BLaER1 treated with 17β-estradiol and CSF1 and Interleukin-3, amounts not matched to agents 10 nM and 100 nM (cell line): Measurements from ENCODE around the gene ATRAID.

Experiments used
- H3K27ac ChIP-seq, 11 experiments: shearing (Covaris generic); formaldehyde crosslinking; 2 replicates each; pipeline ENCODE4 v1.8.1; 2022
- H3K27me3 ChIP-seq, 11 experiments: shearing (Covaris generic); formaldehyde crosslinking; 2 replicates each; pipeline ENCODE4 v1.8.1; 2022
- H3K36me3 ChIP-seq, 11 experiments: shearing (Covaris generic); formaldehyde crosslinking; 2 replicates each; pipeline ENCODE4 v1.8.1; 2022
- H3K4me1 ChIP-seq, 10 experiments: shearing (Covaris generic); formaldehyde crosslinking; 2 replicates each; pipeline ENCODE4 v1.8.1; 2022
- H3K4me2 ChIP-seq, 11 experiments: shearing (Covaris generic); formaldehyde crosslinking; 2 replicates each; pipeline ENCODE4 v1.8.1; 2022
- H3K4me3 ChIP-seq, 10 experiments: shearing (Covaris generic); formaldehyde crosslinking; 2 replicates each; pipeline ENCODE4 v1.8.1; 2022
- H3K9ac ChIP-seq, 11 experiments: shearing (Covaris generic); formaldehyde crosslinking; 2 replicates each; pipeline ENCODE4 v1.8.1; 2022
- H3K9me3 ChIP-seq, 11 experiments: shearing (Covaris generic); formaldehyde crosslinking; replicated peaks in 1 of 11; 2 replicates each; pipeline ENCODE4 v1.8.1; 2022
- H4K20me1 ChIP-seq, 11 experiments: shearing (Covaris generic); formaldehyde crosslinking; 2 replicates each; pipeline ENCODE4 v1.8.1; 2022
- Cebpa-rat ChIP-seq, 11 experiments: shearing (Covaris generic); IDR thresholded peaks; 2 replicates each; pipeline ENCODE4 v1.8.1; 2022

ATRAID gene

DNA sequence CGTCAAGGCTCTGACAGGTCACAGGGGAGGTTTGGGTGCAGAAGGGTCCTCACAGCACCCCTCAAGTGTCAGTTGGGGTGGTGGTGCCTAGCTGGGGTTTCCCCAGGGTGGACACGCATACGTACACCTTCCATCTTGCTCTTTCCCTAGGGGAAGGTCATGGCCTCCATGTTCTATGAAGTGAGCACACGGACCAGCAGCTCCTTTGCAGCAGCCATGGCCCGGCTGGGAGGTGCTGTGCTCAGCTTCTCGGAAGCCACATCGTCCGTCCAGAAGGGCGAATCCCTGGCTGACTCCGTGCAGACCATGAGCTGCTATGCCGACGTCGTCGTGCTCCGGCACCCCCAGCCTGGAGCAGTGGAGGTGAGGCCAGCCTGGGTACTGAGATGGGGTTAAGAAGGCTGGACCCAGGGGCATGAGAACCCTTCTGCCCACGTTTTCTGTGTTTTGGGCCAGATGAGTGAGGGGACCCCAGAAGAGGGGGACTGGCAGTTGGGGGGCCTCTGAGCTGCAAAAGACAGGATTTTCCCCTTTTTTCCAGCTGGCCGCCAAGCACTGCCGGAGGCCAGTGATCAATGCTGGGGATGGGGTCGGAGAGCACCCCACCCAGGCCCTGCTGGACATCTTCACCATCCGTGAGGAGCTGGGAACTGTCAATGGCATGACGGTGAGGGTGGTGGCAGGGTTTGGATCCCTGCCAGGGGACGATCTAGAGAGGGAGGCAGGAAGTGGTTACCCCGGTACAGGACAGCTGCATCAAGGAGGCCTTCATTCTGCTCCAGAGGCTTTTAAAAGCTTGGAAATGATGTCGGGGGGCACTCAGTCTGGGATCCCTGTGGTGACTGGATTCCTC, 30.1 kb downstream of the ATRAID start:
- H3K36me3 ChIP-seq, result peaks cover 75 to 88% (median 83%) of the 10 kb centered on the region in 11 experiments
- H3K4me2 ChIP-seq, result peak overlapping the region in 9 of 11 experiments; percentile 27 to 65 (median 42); a peak in 16 of 22 replicates
- H3K27me3 ChIP-seq, result no peaks in the 10 kb centered on the region
- no peak overlapping the region for H3K4me3 ChIP-seq
- H3K27ac ChIP-seq, result peak overlapping the region in 4 of 11 experiments; percentile 4 to 32 (median 22); a peak in 6 of 22 replicates
- H3K9me3 ChIP-seq, result no peaks in the 10 kb centered on the region
- H3K9ac ChIP-seq, result peak overlapping the region in 6 of 11 experiments; percentile 12 to 29 (median 18); a peak in 5 of 22 replicates
- peaks cover 0 to 74% (median 11%) of the 10 kb centered on the region in 11 experiments; a peak in 12 of 22 replicates for H4K20me1 ChIP-seq
- H3K4me1 ChIP-seq, result peaks cover 0 to 14% (median 13%) of the 10 kb centered on the region in 10 experiments; a peak in 18 of 20 replicates
- no peak for TF ChIP-seq Cebpa-rat (IDR thresholded peaks at IDR 0.05)

GRCh38 chr2:27242614-27242951, 30.7 kb downstream of the ATRAID start:
- peak overlapping the region in 3 of 11 experiments; percentile 4 to 32 (median 22); a peak in 2 of 22 replicates for H3K27ac ChIP-seq
- H3K4me1 ChIP-seq, result peaks cover 0 to 14% (median 13%) of the 10 kb centered on the region in 10 experiments; a peak in 18 of 20 replicates
- H3K36me3 ChIP-seq, result peaks cover 69 to 82% (median 77%) of the 10 kb centered on the region in 11 experiments
- H3K9me3 ChIP-seq, result no peaks in the 10 kb centered on the region
- TF ChIP-seq Cebpa-rat (IDR thresholded peaks at IDR 0.05), result no peak
- peak overlapping the region in 3 of 11 experiments; percentile 12 to 29 (median 18); a peak in 4 of 22 replicates for H3K9ac ChIP-seq
- H3K27me3 ChIP-seq, result no peaks in the 10 kb centered on the region
- H3K4me3 ChIP-seq, result no peak overlapping the region
- H3K4me2 ChIP-seq, result peak overlapping the region in 9 of 11 experiments; percentile 27 to 65 (median 42); a peak in 12 of 22 replicates
- peaks cover 0 to 68% (median 11%) of the 10 kb centered on the region in 11 experiments; a peak in 12 of 22 replicates for H4K20me1 ChIP-seq

DNA sequence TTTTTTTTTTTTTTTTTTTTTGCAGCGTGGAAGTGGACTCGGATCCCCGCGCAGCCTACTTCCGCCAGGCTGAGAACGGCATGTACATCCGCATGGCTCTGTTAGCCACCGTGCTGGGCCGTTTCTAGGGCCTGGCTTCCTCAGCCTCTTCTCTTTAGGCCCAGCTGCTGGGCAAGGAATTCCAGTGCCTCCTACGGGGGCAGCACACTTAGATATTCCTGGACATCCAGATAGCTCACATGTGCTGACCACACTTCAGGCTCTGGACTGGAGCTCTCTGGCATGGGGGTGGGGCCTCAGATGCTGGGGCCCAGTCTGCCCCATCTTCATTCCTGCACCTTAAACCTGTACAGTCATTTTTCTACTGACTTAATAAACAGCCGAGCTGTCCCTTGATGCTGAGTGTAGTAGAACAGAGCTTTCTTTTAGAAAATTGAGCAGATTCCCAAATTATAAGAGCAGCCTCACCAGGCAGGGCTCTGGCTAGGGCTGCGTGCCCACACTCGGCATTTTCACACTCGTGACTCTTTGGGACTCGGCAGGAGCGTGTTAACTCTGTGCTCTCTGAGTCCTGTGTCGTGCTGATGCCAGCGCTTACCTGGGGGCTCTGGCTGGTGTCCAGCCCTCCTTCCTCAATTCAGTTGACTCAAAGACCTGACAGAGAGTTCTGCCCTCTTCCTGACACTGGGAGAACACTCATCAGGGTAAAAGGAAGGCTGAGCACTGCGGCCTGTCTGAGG, 31.7 kb downstream of the ATRAID start:
- Histone ChIP-seq H3K27ac (no peak overlapping the region), H4K20me1 (peaks cover 0 to 59% (median 11%) of the 10 kb centered on the region in 11 experiments; a peak in 11 of 22 replicates), H3K36me3 (peaks cover 59 to 72% (median 67%) of the 10 kb centered on the region in 11 experiments), H3K9ac (no peak overlapping the region), H3K4me3 (no peak overlapping the region), H3K4me2 (no peak overlapping the region), H3K4me1 (peaks cover 0 to 14% (median 13%) of the 10 kb centered on the region in 10 experiments; a peak in 18 of 20 replicates), H3K9me3 (no peaks in the 10 kb centered on the region), H3K27me3 (no peaks in the 10 kb centered on the region)
- TF ChIP-seq Cebpa-rat (IDR thresholded peaks at IDR 0.05), result no peak

DNA sequence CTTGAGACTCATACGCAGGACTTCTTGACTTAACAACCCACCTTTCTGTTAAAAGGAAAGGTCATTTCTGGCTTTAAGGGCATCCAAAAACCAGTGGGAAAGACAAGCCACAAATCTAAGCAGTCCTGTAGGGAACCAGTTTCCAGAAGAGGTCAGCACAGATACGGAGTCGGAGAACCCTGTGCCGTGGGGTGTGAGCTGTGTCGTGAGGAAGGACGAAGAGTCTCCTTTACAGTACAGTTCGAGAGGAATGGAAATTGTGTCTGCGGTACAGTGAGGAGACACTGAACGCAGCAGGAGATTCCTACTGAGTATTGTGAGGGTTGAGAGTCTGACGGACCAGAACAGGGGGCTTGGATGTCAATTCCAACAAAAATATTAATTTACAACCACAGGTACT, 33.3 kb downstream of the ATRAID start:
- Histone ChIP-seq H3K27me3 (peaks cover 0 to 4% (median 0%) of the 10 kb centered on the region in 11 experiments; a peak in 2 of 22 replicates), H4K20me1 (peaks cover 0 to 44% (median 7%) of the 10 kb centered on the region in 11 experiments; a peak in 11 of 22 replicates), H3K36me3 (peaks cover 44 to 57% (median 52%) of the 10 kb centered on the region in 11 experiments), H3K9me3 (no peaks in the 10 kb centered on the region), H3K27ac (no peak overlapping the region), H3K9ac (no peak overlapping the region), H3K4me1 (peaks cover 0 to 28% (median 25%) of the 10 kb centered on the region in 10 experiments; a peak in 18 of 20 replicates), H3K4me3 (no peak overlapping the region), H3K4me2 (no peak overlapping the region)
- TF ChIP-seq Cebpa-rat (IDR thresholded peaks at IDR 0.05), result no peak

- Histone ChIP-seq H3K4me3 (no peak overlapping the region), H3K9me3 (no peaks in the 10 kb centered on the region), H3K9ac (no peak overlapping the region), H3K4me2 (no peak overlapping the region), H3K27me3 (peaks cover 0 to 9% (median 0%) of the 10 kb centered on the region in 11 experiments; a peak in 4 of 22 replicates), H3K27ac (no peak overlapping the region), H3K36me3 (peaks cover 39 to 52% (median 47%) of the 10 kb centered on the region in 11 experiments), H4K20me1 (peaks cover 0 to 40% (median 7%) of the 10 kb centered on the region in 11 experiments; a peak in 11 of 22 replicates), H3K4me1 (peaks cover 0 to 33% (median 30%) of the 10 kb centered on the region in 10 experiments; a peak in 18 of 20 replicates)
- TF ChIP-seq Cebpa-rat (IDR thresholded peaks at IDR 0.05), result no peak
Observed at GRCh38 chr2:27245626-27246025, 33.8 kb downstream of the ATRAID start.

DNA sequence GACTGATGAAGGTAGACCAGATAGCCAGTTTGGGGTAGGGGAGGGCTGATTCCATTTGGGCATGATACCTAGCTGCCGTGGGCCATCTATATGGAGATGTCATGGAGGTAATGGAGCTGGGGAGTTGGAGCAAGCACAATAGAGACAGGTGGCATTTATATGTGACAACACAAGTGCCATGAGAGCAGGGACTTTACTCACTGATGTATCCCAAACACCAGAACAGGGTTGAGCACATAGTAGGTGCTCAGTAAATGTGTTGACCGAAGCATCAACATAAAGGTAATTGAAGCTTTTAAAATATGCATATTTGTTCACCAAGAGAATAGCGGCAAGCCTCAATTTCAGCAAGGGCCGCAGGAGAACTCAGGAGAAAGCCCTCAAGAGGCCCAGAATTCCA, 36.1 kb downstream of the ATRAID start:
- no peak for TF ChIP-seq Cebpa-rat (IDR thresholded peaks at IDR 0.05)

DNA sequence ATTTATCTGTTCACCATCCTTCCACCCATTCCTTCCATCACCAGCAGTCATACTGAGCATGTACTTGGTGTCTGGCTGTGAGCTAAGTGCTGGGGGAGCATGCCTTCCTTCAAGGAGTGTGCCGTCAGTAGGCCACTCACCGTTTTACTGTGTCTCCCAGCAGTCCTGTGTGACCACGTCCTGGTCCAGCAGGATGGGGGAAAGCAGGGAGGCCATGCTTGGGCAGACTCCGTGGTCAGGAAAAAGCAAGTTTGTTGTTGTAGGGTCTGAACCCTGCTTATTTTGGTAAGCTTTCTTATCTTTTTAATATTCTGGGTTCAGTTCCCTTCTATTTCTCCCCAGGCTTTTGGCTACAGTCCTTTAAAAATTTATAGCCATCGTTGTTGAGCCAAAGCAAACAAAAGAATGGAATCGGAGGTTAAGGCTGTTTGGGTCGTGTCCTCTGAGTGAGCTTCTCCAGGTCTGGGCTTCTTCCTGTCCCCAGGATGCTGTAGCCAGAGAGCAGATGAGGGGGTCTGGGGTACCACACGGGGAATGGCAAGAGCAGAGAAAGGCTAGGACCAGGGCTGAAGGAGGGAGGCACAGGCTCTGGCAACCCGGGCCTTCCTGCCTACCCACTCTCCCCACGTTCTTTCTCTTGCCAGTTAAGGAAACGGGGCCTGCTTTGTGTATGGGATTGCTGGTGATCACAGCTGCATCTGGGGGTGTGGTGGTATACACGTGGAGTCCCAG, 37.5 kb downstream of the ATRAID start:
- no peak overlapping the region for H3K9ac ChIP-seq
- H3K27me3 ChIP-seq, result peaks cover 0 to 23% (median 7%) of the 10 kb centered on the region in 11 experiments; a peak in 8 of 22 replicates
- H3K4me2 ChIP-seq, result peak overlapping the region in 8 of 11 experiments; percentile 59 to 89 (median 76); a peak in 15 of 22 replicates
- no peak for TF ChIP-seq Cebpa-rat (IDR thresholded peaks at IDR 0.05)
- H3K4me3 ChIP-seq, result no peak overlapping the region
- peaks cover 2 to 15% (median 10%) of the 10 kb centered on the region in 11 experiments; a peak in 21 of 22 replicates for H3K36me3 ChIP-seq
- H3K27ac ChIP-seq, result no peak overlapping the region
- H3K9me3 ChIP-seq, result no peaks in the 10 kb centered on the region
- peaks cover 0 to 33% (median 32%) of the 10 kb centered on the region in 10 experiments; a peak in 16 of 20 replicates for H3K4me1 ChIP-seq
- H4K20me1 ChIP-seq, result peaks cover 0 to 13% (median 0%) of the 10 kb centered on the region in 11 experiments; a peak in 1 of 22 replicates

More for the DNA sequence above, 36.1 kb downstream of the ATRAID start:
- peaks cover 16 to 29% (median 24%) of the 10 kb centered on the region in 11 experiments for H3K36me3 ChIP-seq
- H4K20me1 ChIP-seq, result peaks cover 0 to 22% (median 2%) of the 10 kb centered on the region in 11 experiments; a peak in 7 of 22 replicates
- no peak overlapping the region for H3K4me2 ChIP-seq
- H3K4me3 ChIP-seq, result no peak overlapping the region
- peaks cover 0 to 33% (median 32%) of the 10 kb centered on the region in 10 experiments; a peak in 16 of 20 replicates for H3K4me1 ChIP-seq
- H3K9me3 ChIP-seq, result no peaks in the 10 kb centered on the region
- H3K27ac ChIP-seq, result no peak overlapping the region
- H3K27me3 ChIP-seq, result peaks cover 0 to 23% (median 7%) of the 10 kb centered on the region in 11 experiments; a peak in 8 of 22 replicates
- no peak overlapping the region for H3K9ac ChIP-seq
